Smooth muscle cell (in vitro differentiated cells): ENCODE results near the gene ARFGEF2. TPM values are rescaled to one million over a fixed set of nuclear protein-coding genes. Genes with fewer than 3 reads are reported as not detected.

Source experiments
- DNase-seq: peaks from one replicate; lab custom pipeline; 2025; ENCODE audit not compliant: unreplicated experiment; lab: John Stamatoyannopoulos, UW
- H2AFZ ChIP-seq: fragments of 200-600 bp; sonication (generic); 2 replicates; pipeline ENCODE4 v1.6.0; 2016; ENCODE audit warnings: antibody characterized with exemption, low read depth, mild to moderate bottlenecking
- H3F3A ChIP-seq: fragments of 200-600 bp; sonication (generic); 2 replicates; pipeline ENCODE4 v1.6.0; 2017; ENCODE audit warnings: antibody characterized with exemption, low read depth
- H3K27ac ChIP-seq: fragments of 200-600 bp; sonication (generic); 2 replicates; pipeline ENCODE4 v1.5.1; 2016; ENCODE audit warnings: low read depth, mild to moderate bottlenecking
- H3K27me3 ChIP-seq: fragments of 200-600 bp; sonication (generic); 2 replicates; pipeline ENCODE4 v1.6.1; 2016; ENCODE audit warnings: low read depth, mild to moderate bottlenecking
- H3K36me3 ChIP-seq: fragments of 200-600 bp; sonication (generic); 2 replicates; pipeline ENCODE4 v1.5.1; 2016; ENCODE audit warnings: low read depth
- H3K4me1 ChIP-seq: fragments of 200-600 bp; sonication (generic); 2 replicates; pipeline ENCODE4 v1.5.1; 2016; ENCODE audit warnings: low read depth
- H3K4me2 ChIP-seq: fragments of 200-600 bp; sonication (generic); 2 replicates; pipeline ENCODE4 v1.6.0; 2016; ENCODE audit warnings: mild to moderate bottlenecking
- H3K4me3 ChIP-seq: fragments of 200-600 bp; sonication (generic); 2 replicates; pipeline ENCODE4 v1.5.1; 2016; ENCODE audit warnings: mild to moderate bottlenecking
- H3K79me2 ChIP-seq: fragments of 200-600 bp; sonication (generic); 2 replicates; pipeline ENCODE4 v1.6.0; 2016; ENCODE audit warnings: low read depth, mild to moderate bottlenecking
- H3K9ac ChIP-seq: fragments of 200-600 bp; sonication (generic); 2 replicates; pipeline ENCODE4 v1.6.0; 2016; ENCODE audit warnings: low read depth
- H3K9me3 ChIP-seq: fragments of 200-600 bp; sonication (generic); replicated peaks from 2 replicates; pipeline ENCODE4 v1.5.1; 2016; ENCODE audit warnings: low read depth
- H4K20me1 ChIP-seq: fragments of 200-600 bp; sonication (generic); 2 replicates; pipeline ENCODE4 v1.6.0; 2016; ENCODE audit warnings: low read depth
- CTCF ChIP-seq: fragments of 200-600 bp; sonication (generic); IDR thresholded peaks from 2 replicates; pipeline ENCODE4 v1.5.1; 2017; ENCODE audit warnings: borderline replicate concordance, mild to moderate bottlenecking, antibody characterized with exemption; ENCODE audit not compliant: insufficient read depth, poor library complexity, severe bottlenecking
- WGBS: methylation state at CpG from one replicate; pipeline ENCODE4 v1.1.7; 2016; ENCODE audit warnings: low lambda C conversion rate; 5-methylcytosine and 5-hydroxymethylcytosine counted together
- polyA plus RNA-seq: library from polyadenylated mRNA; unstranded; fragments of >200 nt; fragmentation: Nextera tagmentation; extraction: Ambion mirVana; gene quantifications from 2 replicates; pipeline ENCODE4 v1.2.1, GENCODE V29; 2016
- total RNA-seq: library from RNA; depleted of rRNA; stranded (reverse); fragments of >200 nt; gene quantifications from 2 replicates; pipeline ENCODE4 v1.2.3, GENCODE V29; 2014

The ARFGEF2 gene
- total and polyA plus RNA-seq, 2 experiments from 2014 or later: 6.5 to 29.6 TPM

GRCh38 chr20:48904566-48905296, 16.8 kb upstream of the ARFGEF2 start:
- Histone ChIP-seq H3K27ac (no peak overlapping the region), H3K79me2 (no peaks in the 10 kb centered on the region), H4K20me1 (no peaks in the 10 kb centered on the region), H3K9me3 (no peaks in the 10 kb centered on the region), H3F3A (no peaks in the 10 kb centered on the region), H3K4me1 (no peaks in the 10 kb centered on the region), H3K4me3 (no peak overlapping the region), H3K9ac (no peak overlapping the region), H3K27me3 (no peaks in the 10 kb centered on the region), H3K36me3 (no peaks in the 10 kb centered on the region), H3K4me2 (no peak overlapping the region), H2AFZ (no peak overlapping the region)
- DNase-seq: peak; percentile 1
- TF ChIP-seq CTCF: peak; percentile 75
- WGBS: 24% methylated on average over 11 of the region's 11 CpGs

- no peaks in the 10 kb centered on the region for H3K36me3 ChIP-seq
- no peak overlapping the region for H3K9ac ChIP-seq
- H3K27ac ChIP-seq: no peak overlapping the region
- H3F3A ChIP-seq: no peaks in the 10 kb centered on the region
- 61% methylated on average over 5 of the region's 5 CpGs for WGBS
- no peak for DNase-seq
- H3K4me1 ChIP-seq: no peaks in the 10 kb centered on the region
- no peaks in the 10 kb centered on the region for H3K27me3 ChIP-seq
- H3K9me3 ChIP-seq: no peaks in the 10 kb centered on the region
- no peaks in the 10 kb centered on the region for H4K20me1 ChIP-seq
- no peaks in the 10 kb centered on the region for H3K79me2 ChIP-seq
- H2AFZ ChIP-seq: no peak overlapping the region
- no peak overlapping the region for H3K4me2 ChIP-seq
- no peak for TF ChIP-seq CTCF
- no peak overlapping the region for H3K4me3 ChIP-seq
These were observed 16.2 kb upstream of the ARFGEF2 start for GRCh38 chr20:48905297-48905647.

DNA sequence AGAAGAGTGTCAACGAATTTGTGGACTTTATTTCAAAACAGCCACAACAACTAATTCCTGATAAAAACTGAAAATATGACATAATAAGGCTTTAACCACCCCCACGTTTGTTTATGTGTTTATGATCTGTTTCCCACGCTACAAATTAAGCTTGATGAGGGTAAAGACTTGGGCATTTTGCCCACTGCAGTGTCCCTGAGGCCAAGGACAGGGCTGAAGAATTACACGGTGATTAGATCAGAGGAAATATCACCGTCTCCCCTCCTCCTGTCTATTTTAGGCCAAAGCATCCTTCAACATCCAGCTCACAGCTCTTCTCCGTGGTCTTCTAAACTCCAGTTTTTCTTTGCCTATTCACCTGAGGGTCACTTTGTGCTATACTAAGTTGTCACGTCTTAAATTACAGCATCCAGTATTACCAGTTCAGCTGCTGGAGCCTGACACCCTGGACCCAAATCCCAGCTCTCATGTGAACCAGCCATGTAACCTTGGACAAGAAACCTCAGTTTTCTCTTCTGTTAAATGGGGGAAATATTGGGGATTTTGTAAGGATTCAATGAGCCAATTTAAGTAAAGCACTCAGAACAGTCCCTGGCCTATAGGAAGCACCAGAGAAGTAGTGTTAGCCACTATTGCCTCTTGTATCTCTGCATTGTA, 15.2 kb upstream of the ARFGEF2 start:
- Histone ChIP-seq H3K4me1 (no peaks in the 10 kb centered on the region), H3K9me3 (no peaks in the 10 kb centered on the region), H3K9ac (no peak overlapping the region), H3K4me3 (no peak overlapping the region), H3K27me3 (no peaks in the 10 kb centered on the region), H3K4me2 (no peak overlapping the region), H3K27ac (no peak overlapping the region), H3F3A (no peaks in the 10 kb centered on the region), H3K36me3 (no peaks in the 10 kb centered on the region), H2AFZ (no peak overlapping the region), H3K79me2 (no peaks in the 10 kb centered on the region), H4K20me1 (no peaks in the 10 kb centered on the region)
- DNase-seq: no peak
- no peak for TF ChIP-seq CTCF
- 64% methylated on average over 7 of the region's 7 CpGs for WGBS
